GM06990 (cell line): ENCODE measurements around the gene MSH3.

Experiments
- DNase-seq: peaks from one replicate; pipeline ENCODE4 v3.0.0-alpha.2; 2011; ENCODE audit not compliant: insufficient read length; ENCODE audit errors: extremely low read depth
- H3K27me3 ChIP-seq: replicated peaks from 2 replicates; pipeline ENCODE4 v1.6.0; 2011; ENCODE audit warnings: low read length; ENCODE audit not compliant: control insufficient read depth, insufficient read depth
- H3K36me3 ChIP-seq: 2 replicates; pipeline ENCODE4 v1.5.1; 2011; ENCODE audit warnings: low read length; ENCODE audit not compliant: control insufficient read depth, insufficient read depth
- H3K4me3 ChIP-seq: replicated peaks from 2 replicates; pipeline ENCODE4 v1.5.1; 2011; ENCODE audit warnings: low read depth, mild to moderate bottlenecking, control low read depth, low read length
- CTCF ChIP-seq: IDR thresholded peaks from 2 replicates; pipeline ENCODE4 v1.5.1; 2011; ENCODE audit warnings: low read length, control low read depth, mild to moderate bottlenecking, inconsistent platforms; ENCODE audit not compliant: insufficient read depth, poor library complexity, severe bottlenecking

MSH3 gene

GRCh38 chr5:80615266-80615914 is 39.1 kb upstream of the MSH3 start:
- Histone ChIP-seq H3K27me3 (no peaks in the 10 kb centered on the region), H3K36me3 (no peaks in the 10 kb centered on the region), H3K4me3 (no peak overlapping the region)
- no peak for DNase-seq
- no peak for TF ChIP-seq CTCF

- TF ChIP-seq CTCF = no peak
- Histone ChIP-seq H3K27me3 (no peaks in the 10 kb centered on the region), H3K36me3 (no peaks in the 10 kb centered on the region), H3K4me3 (no peak overlapping the region)
- no peak for DNase-seq
These were observed 36.0 kb upstream of the MSH3 start for GRCh38 chr5:80618438-80618837.

- Histone ChIP-seq H3K27me3 (no peaks in the 10 kb centered on the region), H3K4me3 (no peak overlapping the region), H3K36me3 (no peaks in the 10 kb centered on the region)
- no peak for TF ChIP-seq CTCF
- no peak for DNase-seq
These were observed 35.4 kb upstream of the MSH3 start for GRCh38 chr5:80619086-80619485.

GRCh38 chr5:80620211-80620610 is 34.2 kb upstream of the MSH3 start:
- TF ChIP-seq CTCF = no peak
- Histone ChIP-seq H3K4me3 (no peak overlapping the region), H3K36me3 (no peaks in the 10 kb centered on the region), H3K27me3 (no peaks in the 10 kb centered on the region)
- DNase-seq = no peak

GRCh38 chr5:80622756-80623155 is 31.7 kb upstream of the MSH3 start:
- TF ChIP-seq CTCF = no peak
- no peaks in the 10 kb centered on the region for H3K36me3 ChIP-seq
- no peaks in the 10 kb centered on the region for H3K27me3 ChIP-seq
- no peak overlapping the region for H3K4me3 ChIP-seq
- DNase-seq = no peak

- no peaks in the 10 kb centered on the region for H3K36me3 ChIP-seq
- no peaks in the 10 kb centered on the region for H3K27me3 ChIP-seq
- TF ChIP-seq CTCF = no peak
- H3K4me3 ChIP-seq = no peak overlapping the region
- no peak for DNase-seq
These were observed 30.5 kb upstream of the MSH3 start for GRCh38 chr5:80623999-80624398.
